T47D (cell line): ENCODE results near the gene HS3ST4.

Experiments
- DNase-seq, 2 experiments: peaks; one replicate each; pipeline versions ENCODE4 v3.0.0 to v3.0.0-alpha.2; 2011 to 2012; ENCODE audit warnings: low read depth in 1 of 2, low spot score in 1 of 2
- JUND ChIP-seq: IDR thresholded peaks from 2 replicates; pipeline ENCODE4 v1.6.1; 2012; ENCODE audit warnings: low read depth
- in situ Hi-C: cut with HindIII; loops from 2 replicates; pipeline ENCODE4 v1.10.0; 2016; ENCODE audit warnings: low sequenced_read_pairs, low pct_unique_long_range_greater_than_20kb

The HS3ST4 gene

DNA sequence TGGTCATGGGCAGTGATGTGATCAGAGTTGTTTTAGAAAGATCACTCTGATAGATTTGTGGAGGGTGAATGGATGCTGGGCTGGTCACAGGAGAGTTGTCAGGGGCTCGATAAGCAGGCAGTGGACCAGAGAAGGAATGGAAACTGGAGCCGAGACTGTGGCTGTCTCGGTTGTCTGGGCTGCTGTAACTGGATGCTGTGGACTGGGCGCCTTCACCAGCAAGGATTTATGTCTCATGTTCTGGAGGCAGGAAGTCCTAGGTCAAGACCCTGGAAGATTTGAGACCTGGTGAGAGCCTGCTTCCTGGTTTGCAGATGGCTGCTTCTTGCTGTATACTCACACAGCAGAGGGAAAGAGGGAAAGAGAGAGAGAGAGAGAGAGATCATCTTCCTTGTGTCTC lies 203.6 kb downstream of the HS3ST4 start:
- no peak for TF ChIP-seq JUND
- no peak for DNase-seq
- in situ Hi-C loops: no loop called here

- no peak for DNase-seq
- TF ChIP-seq JUND: no peak
- in situ Hi-C loops: no loop called here
Observed at GRCh38 chr16:25896411-25896810, 204.7 kb downstream of the HS3ST4 start.

DNA sequence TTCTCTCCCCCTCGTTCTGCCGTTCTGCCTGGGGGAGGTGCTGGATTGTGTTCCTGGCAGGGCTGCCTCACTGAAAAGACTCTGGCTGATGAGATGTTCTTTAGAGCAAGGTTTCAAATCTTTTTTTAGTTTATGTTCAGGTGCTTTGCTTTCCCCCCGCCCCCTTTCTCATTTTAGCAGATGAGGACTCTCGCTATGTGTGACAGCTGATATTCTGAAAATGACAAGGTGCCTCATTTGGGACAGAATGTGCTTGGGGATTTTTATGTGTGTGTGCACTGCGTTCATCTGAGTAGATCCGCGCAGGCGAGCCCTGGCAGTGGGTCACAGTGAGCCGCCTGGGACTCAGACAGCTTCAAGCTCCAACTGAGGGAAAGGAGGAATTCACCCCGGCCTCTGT lies 205.9 kb downstream of the HS3ST4 start:
- TF ChIP-seq JUND: no peak
- no peak for DNase-seq
- in situ Hi-C loops: no loop called here

DNA sequence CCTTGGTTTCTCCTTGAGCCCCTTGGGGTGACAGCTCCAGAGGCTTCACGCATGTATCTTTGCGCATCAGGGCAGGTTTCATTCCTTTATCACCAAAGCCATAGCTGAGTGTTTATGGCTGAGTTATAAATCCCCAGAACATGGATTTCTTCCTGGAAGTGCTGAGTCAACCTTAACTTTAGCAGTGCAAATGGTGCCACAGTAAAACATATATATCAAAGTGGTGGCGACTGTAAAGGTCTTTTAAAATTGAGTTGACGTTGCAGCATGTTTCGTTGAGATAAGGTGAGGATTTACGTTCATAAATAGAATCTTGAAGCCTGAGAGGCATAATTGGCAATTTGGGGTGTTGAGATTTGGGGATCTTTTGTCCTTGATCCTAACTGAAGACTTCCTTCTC lies 214.1 kb downstream of the HS3ST4 start:
- no peak for DNase-seq
- in situ Hi-C loops: no loop called here
- no peak for TF ChIP-seq JUND

GRCh38 chr16:25910971-25911370 lies 219.2 kb downstream of the HS3ST4 start:
- DNase-seq: no peak
- in situ Hi-C loops: no loop called here
- no peak for TF ChIP-seq JUND

GRCh38 chr16:25912321-25912720 lies 220.6 kb downstream of the HS3ST4 start:
- in situ Hi-C loops: no loop called here
- no peak for DNase-seq
- no peak for TF ChIP-seq JUND

DNA sequence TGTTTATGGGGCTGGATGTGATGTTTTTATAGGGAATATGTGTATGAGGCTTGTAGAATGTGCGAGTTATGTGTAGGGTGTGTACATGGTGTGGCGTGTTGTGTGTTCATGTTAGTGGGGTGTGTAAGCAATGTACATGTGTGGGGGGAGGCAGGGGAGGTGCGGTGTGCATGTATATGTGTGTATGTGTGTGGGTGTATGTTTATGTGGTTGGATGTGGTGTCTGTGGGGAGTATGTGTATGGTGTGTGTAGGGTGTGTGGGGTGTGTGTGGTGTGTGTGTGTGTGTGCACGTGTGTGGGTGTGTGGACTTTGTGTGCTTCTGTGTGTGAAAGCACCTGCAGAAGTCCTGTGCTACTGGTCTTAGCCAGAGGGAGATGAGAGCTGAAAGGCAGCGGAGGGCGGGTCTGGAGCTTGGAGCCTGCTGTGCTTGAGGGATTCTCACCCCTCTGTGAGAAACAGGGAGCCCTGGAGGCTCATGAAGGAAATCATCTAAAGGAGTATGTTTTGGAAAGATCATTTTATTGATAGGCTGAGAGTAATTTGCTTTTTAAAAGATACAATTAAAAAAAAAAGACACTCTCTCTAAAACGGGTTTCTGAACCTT lies 222.7 kb downstream of the HS3ST4 start:
- no peak for DNase-seq
- in situ Hi-C loops: no loop called here

GRCh38 chr16:25916037-25916436 lies 224.3 kb downstream of the HS3ST4 start:
- no peak for DNase-seq
- no peak for TF ChIP-seq JUND
- in situ Hi-C loops: no loop called here

More for the DNA sequence above, 222.7 kb downstream of the HS3ST4 start:
- no peak for TF ChIP-seq JUND

GRCh38 chr16:25922438-25922837 lies 230.7 kb downstream of the HS3ST4 start:
- TF ChIP-seq JUND: no peak
- DNase-seq: no peak
- in situ Hi-C loops: no loop called here

DNA sequence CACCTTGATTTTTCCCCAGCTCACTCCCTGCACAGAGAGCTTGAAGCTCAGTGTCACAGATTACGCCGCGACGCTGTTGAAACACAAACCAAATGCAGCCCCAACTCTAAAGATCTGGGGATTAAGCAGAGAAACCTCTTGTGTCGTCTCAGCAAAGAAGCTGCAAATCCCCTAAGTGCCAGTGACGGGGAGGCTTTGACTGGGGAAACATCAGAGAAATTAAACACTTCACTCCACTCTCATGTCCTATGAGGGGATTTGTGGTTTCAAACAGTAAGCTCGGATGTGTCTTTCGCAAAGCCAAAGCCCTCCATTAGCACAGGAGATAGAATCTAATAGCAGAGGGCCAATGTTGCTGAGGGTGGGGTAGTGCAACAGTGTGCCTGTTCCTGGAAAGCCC lies 233.7 kb downstream of the HS3ST4 start:
- no peak for TF ChIP-seq JUND
- in situ Hi-C loops: no loop called here
- DNase-seq: no peak

GRCh38 chr16:25931473-25932035 lies 239.8 kb downstream of the HS3ST4 start:
- in situ Hi-C loops: no loop called here
- TF ChIP-seq JUND: no peak
- no peak for DNase-seq

GRCh38 chr16:25941800-25942499 lies 250.2 kb downstream of the HS3ST4 start:
- no peak for TF ChIP-seq JUND
- in situ Hi-C loops: no loop called here

DNA sequence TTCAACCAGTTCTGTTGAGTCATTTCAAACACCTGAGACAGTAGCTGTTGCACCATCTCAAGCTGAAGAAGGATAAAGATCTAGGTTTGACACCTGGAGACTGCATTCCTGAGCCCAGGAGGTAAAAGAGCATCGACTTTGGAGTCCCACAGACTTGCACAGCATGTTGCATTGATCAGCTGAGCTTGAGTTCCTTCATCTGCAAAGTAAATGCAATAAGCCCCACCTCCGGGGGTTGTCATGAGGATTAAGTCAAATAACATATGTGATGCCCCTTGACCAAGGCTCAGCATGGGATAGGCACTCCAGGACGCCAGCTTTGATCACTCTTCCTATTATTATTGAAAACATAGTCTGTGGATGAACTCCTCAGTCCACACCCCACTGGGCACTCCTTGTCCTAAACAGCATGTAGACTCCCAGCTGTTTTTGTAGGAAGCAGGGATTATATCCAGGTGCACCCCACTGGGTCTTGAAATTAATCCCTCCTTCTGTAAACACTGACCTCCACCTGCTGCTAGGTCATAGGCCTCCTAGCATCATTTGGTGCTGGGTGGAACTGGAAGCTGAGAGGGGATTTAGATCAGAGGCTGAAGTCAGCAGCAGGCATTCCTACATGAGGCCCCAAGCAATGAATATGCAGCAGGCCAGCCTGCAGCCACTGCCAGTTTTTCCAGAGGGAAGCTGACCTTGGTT lies 259.0 kb downstream of the HS3ST4 start:
- no peak for TF ChIP-seq JUND
- in situ Hi-C loops: no loop called here
- DNase-seq: no peak

More at GRCh38 chr16:25941800-25942499, 250.2 kb downstream of the HS3ST4 start:
- no peak for DNase-seq
